ENCODE data around the gene ATXN1.

- TF ChIP-seq POLR2A (IDR thresholded peaks at IDR 0.05) (no peak), CTCF (IDR thresholded peaks at IDR 0.05) (no peak)
Observed at GRCh38 chr6:16688436-16688835, 72.8 kb downstream of the ATXN1 start.
